ENCODE data around the gene TUSC2. TPM values are rescaled to one million over a fixed set of nuclear protein-coding genes. Genes with fewer than 3 reads are reported as not detected.

TUSC2 gene
- total and polyA plus RNA-seq, 9 of the 15 experiments (the other 6 are each of a cell fraction or from before 2014, with no cell fraction given) = 2.8 to 67.5 (median 25.8) TPM

GRCh38 chr3:50278880-50279224 is 49.2 kb downstream of the TUSC2 start, which contains the start of gene LSMEM2 (continued):
- no peak for TF ChIP-seq PTRF (tag; IDR thresholded peaks at IDR 0.05)
- TF ChIP-seq, protein P1, sequence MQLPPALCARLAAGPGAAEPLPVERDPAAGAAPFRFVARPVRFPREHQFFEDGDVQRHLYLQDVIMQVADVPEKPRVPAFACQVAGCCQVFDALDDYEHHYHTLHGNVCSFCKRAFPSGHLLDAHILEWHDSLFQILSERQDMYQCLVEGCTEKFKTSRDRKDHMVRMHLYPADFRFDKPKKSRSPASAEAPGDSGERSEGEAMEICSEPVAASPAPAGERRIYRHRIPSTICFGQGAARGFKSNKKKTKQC (CRISPR knock-in tag; IDR thresholded peaks at IDR 0.05) = no peak
- no peak for TF ChIP-seq TFAP4 (CRISPR knock-in tag; IDR thresholded peaks at IDR 0.05; ENCODE audit: borderline replicate concordance)
- TF ChIP-seq ZFP1 (CRISPR knock-in tag; IDR thresholded peaks at IDR 0.05) = no peak
- TF ChIP-seq, protein P2, sequence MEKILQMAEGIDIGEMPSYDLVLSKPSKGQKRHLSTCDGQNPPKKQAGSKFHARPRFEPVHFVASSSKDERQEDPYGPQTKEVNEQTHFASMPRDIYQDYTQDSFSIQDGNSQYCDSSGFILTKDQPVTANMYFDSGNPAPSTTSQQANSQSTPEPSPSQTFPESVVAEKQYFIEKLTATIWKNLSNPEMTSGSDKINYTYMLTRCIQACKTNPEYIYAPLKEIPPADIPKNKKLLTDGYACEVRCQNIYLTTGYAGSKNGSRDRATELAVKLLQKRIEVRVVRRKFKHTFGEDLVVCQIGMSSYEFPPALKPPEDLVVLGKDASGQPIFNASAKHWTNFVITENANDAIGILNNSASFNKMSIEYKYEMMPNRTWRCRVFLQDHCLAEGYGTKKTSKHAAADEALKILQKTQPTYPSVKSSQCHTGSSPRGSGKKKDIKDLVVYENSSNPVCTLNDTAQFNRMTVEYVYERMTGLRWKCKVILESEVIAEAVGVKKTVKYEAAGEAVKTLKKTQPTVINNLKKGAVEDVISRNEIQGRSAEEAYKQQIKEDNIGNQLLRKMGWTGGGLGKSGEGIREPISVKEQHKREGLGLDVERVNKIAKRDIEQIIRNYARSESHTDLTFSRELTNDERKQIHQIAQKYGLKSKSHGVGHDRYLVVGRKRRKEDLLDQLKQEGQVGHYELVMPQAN (IDR thresholded peaks at IDR 0.05; ENCODE audit: borderline replicate concordance) = no peak
- TF ChIP-seq, protein P3, sequence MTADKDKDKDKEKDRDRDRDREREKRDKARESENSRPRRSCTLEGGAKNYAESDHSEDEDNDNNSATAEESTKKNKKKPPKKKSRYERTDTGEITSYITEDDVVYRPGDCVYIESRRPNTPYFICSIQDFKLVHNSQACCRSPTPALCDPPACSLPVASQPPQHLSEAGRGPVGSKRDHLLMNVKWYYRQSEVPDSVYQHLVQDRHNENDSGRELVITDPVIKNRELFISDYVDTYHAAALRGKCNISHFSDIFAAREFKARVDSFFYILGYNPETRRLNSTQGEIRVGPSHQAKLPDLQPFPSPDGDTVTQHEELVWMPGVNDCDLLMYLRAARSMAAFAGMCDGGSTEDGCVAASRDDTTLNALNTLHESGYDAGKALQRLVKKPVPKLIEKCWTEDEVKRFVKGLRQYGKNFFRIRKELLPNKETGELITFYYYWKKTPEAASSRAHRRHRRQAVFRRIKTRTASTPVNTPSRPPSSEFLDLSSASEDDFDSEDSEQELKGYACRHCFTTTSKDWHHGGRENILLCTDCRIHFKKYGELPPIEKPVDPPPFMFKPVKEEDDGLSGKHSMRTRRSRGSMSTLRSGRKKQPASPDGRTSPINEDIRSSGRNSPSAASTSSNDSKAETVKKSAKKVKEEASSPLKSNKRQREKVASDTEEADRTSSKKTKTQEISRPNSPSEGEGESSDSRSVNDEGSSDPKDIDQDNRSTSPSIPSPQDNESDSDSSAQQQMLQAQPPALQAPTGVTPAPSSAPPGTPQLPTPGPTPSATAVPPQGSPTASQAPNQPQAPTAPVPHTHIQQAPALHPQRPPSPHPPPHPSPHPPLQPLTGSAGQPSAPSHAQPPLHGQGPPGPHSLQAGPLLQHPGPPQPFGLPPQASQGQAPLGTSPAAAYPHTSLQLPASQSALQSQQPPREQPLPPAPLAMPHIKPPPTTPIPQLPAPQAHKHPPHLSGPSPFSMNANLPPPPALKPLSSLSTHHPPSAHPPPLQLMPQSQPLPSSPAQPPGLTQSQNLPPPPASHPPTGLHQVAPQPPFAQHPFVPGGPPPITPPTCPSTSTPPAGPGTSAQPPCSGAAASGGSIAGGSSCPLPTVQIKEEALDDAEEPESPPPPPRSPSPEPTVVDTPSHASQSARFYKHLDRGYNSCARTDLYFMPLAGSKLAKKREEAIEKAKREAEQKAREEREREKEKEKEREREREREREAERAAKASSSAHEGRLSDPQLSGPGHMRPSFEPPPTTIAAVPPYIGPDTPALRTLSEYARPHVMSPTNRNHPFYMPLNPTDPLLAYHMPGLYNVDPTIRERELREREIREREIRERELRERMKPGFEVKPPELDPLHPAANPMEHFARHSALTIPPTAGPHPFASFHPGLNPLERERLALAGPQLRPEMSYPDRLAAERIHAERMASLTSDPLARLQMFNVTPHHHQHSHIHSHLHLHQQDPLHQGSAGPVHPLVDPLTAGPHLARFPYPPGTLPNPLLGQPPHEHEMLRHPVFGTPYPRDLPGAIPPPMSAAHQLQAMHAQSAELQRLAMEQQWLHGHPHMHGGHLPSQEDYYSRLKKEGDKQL (CRISPR knock-in tag; IDR thresholded peaks at IDR 0.05; ENCODE audit: borderline replicate concordance) = no peak
- TF ChIP-seq ZNF696 (CRISPR knock-in tag; conservative IDR thresholded peaks at IDR 0.05) = no peak
- TF ChIP-seq MYC (IDR thresholded peaks at IDR 0.05; ENCODE audit: low read depth, low read length) = no peak
- TF ChIP-seq MYC (CRISPR knock-in tag; IDR thresholded peaks at IDR 0.05; ENCODE audit: borderline replicate concordance, low read depth) = no peak
